Type B pancreatic cell (in vitro differentiated cells): ENCODE measurements around the gene ARHGEF12. TPM values are rescaled to one million over a fixed set of nuclear protein-coding genes. Genes with fewer than 3 reads are reported as not detected.

Experiments
- DNase-seq: peaks from one replicate; pipeline ENCODE4 v3.0.0; 2021; ENCODE audit warnings: mixed read lengths; ENCODE audit not compliant: unreplicated experiment; ENCODE audit errors: extremely low spot score
- H3K27ac Mint-ChIP-seq: 2 replicates; pipeline ENCODE4 v1.8.0; 2021; ENCODE audit warnings: mild to moderate bottlenecking, mixed read lengths
- H3K27me3 Mint-ChIP-seq: 2 replicates; pipeline ENCODE4 v1.8.0; 2021; ENCODE audit warnings: mixed read lengths
- H3K36me3 Mint-ChIP-seq: 2 replicates; pipeline ENCODE4 v1.8.0; 2021; ENCODE audit warnings: mixed read lengths
- H3K4me1 Mint-ChIP-seq: one replicate; pipeline ENCODE4 v1.8.0; 2021; ENCODE audit warnings: mixed read lengths; ENCODE audit not compliant: unreplicated experiment
- H3K4me3 Mint-ChIP-seq: 2 replicates; pipeline ENCODE4 v1.8.0; 2021; ENCODE audit warnings: mild to moderate bottlenecking, mixed read lengths
- H3K9me3 Mint-ChIP-seq: 2 replicates; pipeline ENCODE4 v1.8.0; 2021; ENCODE audit warnings: mixed read lengths
- total RNA-seq: library from RNA; stranded (reverse); gene quantifications from 2 replicates; pipeline ENCODE4 v1.2.1, GENCODE V29; 2021; ENCODE audit warnings: low replicate concordance
- TF ChIP-seq, protein P1 (sequence below): fragments of 200-600 bp; sonication (generic); conservative IDR thresholded peaks from 2 replicates; pipeline ENCODE4 v1.5.0; 2021; ENCODE audit warnings: antibody characterized with exemption, mild to moderate bottlenecking

ARHGEF12 gene
- total RNA-seq, 1 donor from 2014 or later = 73.8 TPM

DNA sequence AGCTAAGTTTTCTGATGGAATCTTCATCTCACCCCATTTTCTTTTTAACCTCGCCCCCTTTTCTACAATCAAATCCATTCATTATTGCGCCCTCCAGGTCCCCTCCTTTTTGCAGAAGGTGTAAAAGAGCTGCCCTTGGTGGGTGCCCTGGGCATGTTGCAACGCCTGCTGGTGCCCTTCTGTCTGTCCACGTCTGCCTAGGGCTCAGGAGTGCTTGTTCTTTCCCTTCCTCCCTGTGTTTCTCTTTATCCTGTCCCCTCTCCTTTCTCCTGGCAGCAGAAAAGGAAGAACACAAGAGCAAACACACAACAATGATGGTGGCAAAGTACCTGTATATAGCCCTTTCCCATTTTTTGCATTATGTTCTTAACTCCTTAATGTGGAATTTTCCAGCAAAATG, 17.3 kb upstream of the ARHGEF12 start:
- H3K9me3 Mint-ChIP-seq = no peaks in the 10 kb centered on the region
- H3K4me1 Mint-ChIP-seq = peaks cover 14% of the 10 kb centered on the region
- H3K27me3 Mint-ChIP-seq = peaks cover 3% of the 10 kb centered on the region
- no peak for DNase-seq
- no peak overlapping the region for H3K4me3 Mint-ChIP-seq
- peak overlapping the region; percentile 79 for H3K27ac Mint-ChIP-seq
- H3K36me3 Mint-ChIP-seq = no peaks in the 10 kb centered on the region
- TF ChIP-seq, protein P1, sequence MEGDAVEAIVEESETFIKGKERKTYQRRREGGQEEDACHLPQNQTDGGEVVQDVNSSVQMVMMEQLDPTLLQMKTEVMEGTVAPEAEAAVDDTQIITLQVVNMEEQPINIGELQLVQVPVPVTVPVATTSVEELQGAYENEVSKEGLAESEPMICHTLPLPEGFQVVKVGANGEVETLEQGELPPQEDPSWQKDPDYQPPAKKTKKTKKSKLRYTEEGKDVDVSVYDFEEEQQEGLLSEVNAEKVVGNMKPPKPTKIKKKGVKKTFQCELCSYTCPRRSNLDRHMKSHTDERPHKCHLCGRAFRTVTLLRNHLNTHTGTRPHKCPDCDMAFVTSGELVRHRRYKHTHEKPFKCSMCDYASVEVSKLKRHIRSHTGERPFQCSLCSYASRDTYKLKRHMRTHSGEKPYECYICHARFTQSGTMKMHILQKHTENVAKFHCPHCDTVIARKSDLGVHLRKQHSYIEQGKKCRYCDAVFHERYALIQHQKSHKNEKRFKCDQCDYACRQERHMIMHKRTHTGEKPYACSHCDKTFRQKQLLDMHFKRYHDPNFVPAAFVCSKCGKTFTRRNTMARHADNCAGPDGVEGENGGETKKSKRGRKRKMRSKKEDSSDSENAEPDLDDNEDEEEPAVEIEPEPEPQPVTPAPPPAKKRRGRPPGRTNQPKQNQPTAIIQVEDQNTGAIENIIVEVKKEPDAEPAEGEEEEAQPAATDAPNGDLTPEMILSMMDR = no peak

DNA sequence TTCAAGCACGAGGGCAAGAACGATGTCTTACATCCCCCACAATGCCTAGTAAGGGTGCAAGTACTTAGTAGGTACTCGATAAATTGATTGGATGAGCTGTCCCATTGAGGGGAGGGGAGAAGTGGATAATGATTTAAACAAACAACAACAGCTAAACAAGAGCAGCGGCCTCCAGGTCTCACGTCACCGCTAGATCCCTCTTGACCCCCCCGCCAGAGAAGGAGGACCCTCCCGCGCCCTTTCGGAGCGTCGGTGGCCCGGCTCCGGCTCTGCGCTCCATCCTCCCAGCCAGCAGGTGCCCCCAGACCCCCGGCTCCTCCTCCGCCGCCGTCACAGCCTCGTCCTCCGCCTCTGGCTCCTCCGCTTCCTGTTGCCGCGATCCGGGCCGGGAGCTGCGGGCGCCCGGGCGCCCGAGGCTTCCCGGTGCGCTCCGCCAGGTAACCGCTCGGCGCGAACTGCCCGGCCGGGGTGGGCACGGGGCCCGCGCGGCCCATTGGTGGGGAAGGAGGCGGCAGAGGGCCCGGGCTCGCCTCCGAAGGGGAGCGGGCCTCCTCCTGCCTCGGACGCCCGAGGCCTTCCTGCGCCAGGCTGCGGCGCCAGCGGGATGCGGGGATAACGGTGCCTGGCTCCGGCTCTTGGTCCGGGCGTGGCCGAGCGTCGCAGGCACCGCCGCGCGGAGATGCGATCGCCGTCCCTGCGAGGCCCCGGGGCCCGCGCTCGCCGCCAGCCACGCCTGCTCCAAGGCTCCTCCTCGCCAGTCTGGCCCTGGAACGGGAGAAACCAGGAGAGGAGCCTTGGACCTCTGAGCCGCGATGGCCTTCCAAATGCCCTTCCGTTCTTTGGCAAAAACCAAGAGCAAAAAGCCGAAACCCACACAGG, 11.0 kb upstream of the ARHGEF12 start, which contains the start of gene TLCD5:
Gene TLCD5, plus strand, starts transcription at position 368 of the 879 bp plus-strand sequence. CDS start 2,143 bp downstream, outside the sequence.
- Mint-ChIP-seq H3K9me3 (no peaks in the 10 kb centered on the region), H3K4me3 (peak within 1 kb of the TSS; percentile 90), H3K36me3 (peaks cover 6% of the 10 kb centered on the region), H3K27me3 (peaks cover 10% of the 10 kb centered on the region), H3K27ac (peak within 1 kb of the TSS; percentile 71), H3K4me1 (peaks cover 19% of the 10 kb centered on the region)
- peak; percentile 85 for DNase-seq
- TF ChIP-seq, protein P1 = no peak

DNA sequence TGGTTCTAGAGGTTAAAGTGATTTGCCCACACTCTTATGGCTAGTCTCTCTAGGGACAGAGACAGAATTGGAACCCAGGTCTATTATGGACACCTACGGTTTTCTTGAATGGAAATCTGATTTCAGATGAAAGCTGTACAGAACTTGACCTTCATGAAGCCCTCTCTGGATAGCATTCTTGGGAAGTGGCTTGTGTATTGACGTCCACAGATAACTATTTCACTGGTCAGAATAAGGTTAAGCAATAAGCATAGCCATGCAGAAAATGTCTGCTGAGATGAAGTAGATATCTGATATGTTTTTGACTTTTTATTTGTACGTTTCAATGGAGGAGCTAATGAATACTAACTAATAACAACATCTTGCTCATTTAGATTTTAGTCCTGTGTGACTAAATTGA, 10.0 kb upstream of the ARHGEF12 start:
- Mint-ChIP-seq H3K27me3 (peaks cover 10% of the 10 kb centered on the region), H3K4me1 (peaks cover 18% of the 10 kb centered on the region), H3K4me3 (peak overlapping the region; percentile 88), H3K27ac (peak overlapping the region; percentile 71), H3K36me3 (peaks cover 9% of the 10 kb centered on the region), H3K9me3 (no peaks in the 10 kb centered on the region)
- TF ChIP-seq, protein P1 = no peak
- DNase-seq = no peak

DNA sequence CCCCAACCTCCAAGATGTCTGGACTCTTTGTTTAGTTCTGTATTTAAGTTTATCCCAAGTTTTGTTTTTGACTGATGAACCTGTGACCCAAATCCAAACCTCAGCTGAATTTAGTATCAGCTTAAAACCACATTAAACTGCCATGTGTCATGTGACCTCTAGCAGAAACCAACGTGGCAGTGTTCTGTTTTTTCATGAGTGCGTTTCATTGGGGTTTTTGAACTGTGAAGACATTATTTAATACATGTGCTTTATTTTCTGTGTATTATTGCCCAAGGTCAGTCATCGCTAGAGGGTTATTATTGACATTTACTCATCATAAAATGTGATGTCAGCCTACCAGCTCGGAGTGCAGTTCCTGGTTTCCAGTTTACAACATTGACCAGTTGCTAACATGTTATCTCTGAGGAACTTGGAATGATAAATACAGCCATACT, 9.3 kb upstream of the ARHGEF12 start:
- DNase-seq = no peak
- TF ChIP-seq, protein P1 = no peak
- Mint-ChIP-seq H3K4me1 (peaks cover 22% of the 10 kb centered on the region), H3K9me3 (no peaks in the 10 kb centered on the region), H3K27ac (no peak overlapping the region), H3K36me3 (peaks cover 9% of the 10 kb centered on the region), H3K27me3 (peaks cover 10% of the 10 kb centered on the region), H3K4me3 (peak overlapping the region; percentile 88)

DNA sequence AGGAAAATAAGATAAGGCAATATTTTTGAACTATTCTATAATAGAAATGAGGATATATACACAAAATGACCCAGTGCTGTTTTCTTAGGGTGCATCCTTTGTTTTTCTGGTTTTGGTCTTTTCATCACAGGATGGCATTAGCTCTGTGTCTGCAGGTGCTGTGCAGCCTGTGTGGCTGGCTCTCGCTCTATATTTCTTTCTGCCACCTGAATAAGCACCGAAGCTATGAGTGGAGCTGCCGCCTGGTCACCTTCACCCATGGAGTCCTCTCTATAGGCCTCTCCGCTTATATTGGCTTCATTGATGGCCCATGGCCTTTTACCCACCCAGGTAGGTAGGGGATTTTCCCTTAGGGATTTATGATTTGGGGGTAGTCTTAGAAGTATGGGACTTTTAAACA, 8.9 kb upstream of the ARHGEF12 start:
- DNase-seq = no peak
- Mint-ChIP-seq H3K27ac (no peak overlapping the region), H3K36me3 (peaks cover 9% of the 10 kb centered on the region), H3K4me1 (peaks cover 23% of the 10 kb centered on the region), H3K4me3 (peak overlapping the region; percentile 33), H3K9me3 (no peaks in the 10 kb centered on the region), H3K27me3 (peaks cover 10% of the 10 kb centered on the region)
- TF ChIP-seq, protein P1 = no peak
